GM23248 (cell line): Measurements from ENCODE around the gene SHB. TPM values are rescaled to one million over a fixed set of nuclear protein-coding genes. Genes with fewer than 3 reads are reported as not detected.

Source experiments
- DNase-seq: peaks from one replicate; pipeline ENCODE4 v3.0.0-alpha.2; 2015
- H2AFZ ChIP-seq: fragments of 200-600 bp; sonication (generic); 2 replicates; pipeline ENCODE4 v1.6.1; 2016; ENCODE audit warnings: antibody characterized with exemption
- H3F3A ChIP-seq: fragments of 200-600 bp; sonication (generic); 2 replicates; pipeline ENCODE4 v1.6.1; 2016; ENCODE audit warnings: mild to moderate bottlenecking, antibody characterized with exemption, mixed run types; ENCODE audit not compliant: insufficient read depth
- H3K27ac ChIP-seq: fragments of 200-600 bp; sonication (generic); 2 replicates; pipeline ENCODE4 v1.5.1; 2016; ENCODE audit warnings: mild to moderate bottlenecking
- H3K27me3 ChIP-seq: fragments of 200-600 bp; sonication (generic); replicated peaks from 2 replicates; pipeline ENCODE4 v1.6.1; 2016; ENCODE audit warnings: mild to moderate bottlenecking; ENCODE audit not compliant: insufficient read depth
- H3K36me3 ChIP-seq: fragments of 200-600 bp; sonication (generic); 2 replicates; pipeline ENCODE4 v1.6.1; 2016; ENCODE audit warnings: low read depth, mild to moderate bottlenecking
- H3K4me1 ChIP-seq: fragments of 200-600 bp; sonication (generic); 2 replicates; pipeline ENCODE4 v1.6.1; 2016; ENCODE audit warnings: mild to moderate bottlenecking; ENCODE audit not compliant: insufficient read depth
- H3K4me2 ChIP-seq: fragments of 200-600 bp; sonication (generic); one replicate; pipeline ENCODE4 v1.6.1; 2016; ENCODE audit warnings: mild to moderate bottlenecking; ENCODE audit not compliant: unreplicated experiment
- H3K4me3 ChIP-seq: fragments of 200-600 bp; sonication (generic); 2 replicates; pipeline ENCODE4 v1.5.1; 2016; ENCODE audit warnings: mild to moderate bottlenecking
- H3K79me2 ChIP-seq: fragments of 200-600 bp; sonication (generic); 2 replicates; pipeline ENCODE4 v1.6.1; 2016; ENCODE audit warnings: mild to moderate bottlenecking; ENCODE audit not compliant: insufficient read depth
- H3K9ac ChIP-seq: fragments of 200-600 bp; sonication (generic); 2 replicates; pipeline ENCODE4 v1.6.1; 2016; ENCODE audit warnings: mild to moderate bottlenecking
- H3K9me2 ChIP-seq: fragments of 200-600 bp; sonication (generic); 2 replicates; pipeline ENCODE4 v1.6.1; 2016; ENCODE audit warnings: mixed run types, mild to moderate bottlenecking, moderate library complexity; ENCODE audit not compliant: insufficient read depth
- H3K9me3 ChIP-seq: fragments of 200-600 bp; sonication (generic); one replicate; pipeline ENCODE4 v1.6.1; 2017; ENCODE audit warnings: low read depth
- H4K20me1 ChIP-seq: fragments of 200-600 bp; sonication (generic); 2 replicates; pipeline ENCODE4 v1.6.0; 2016; ENCODE audit not compliant: insufficient read depth
- EZH2 ChIP-seq: fragments of 200-600 bp; sonication (generic); IDR thresholded peaks from 2 replicates; pipeline ENCODE4 v1.6.1; 2018; ENCODE audit warnings: antibody characterized with exemption, mild to moderate bottlenecking; ENCODE audit not compliant: insufficient read depth, poor library complexity, severe bottlenecking
- EZH2phosphoT487 ChIP-seq: fragments of 200-600 bp; sonication (generic); IDR thresholded peaks from 2 replicates; pipeline ENCODE4 v1.6.1; 2018; ENCODE audit warnings: antibody characterized with exemption, moderate library complexity, mild to moderate bottlenecking, low read depth; ENCODE audit not compliant: insufficient read depth
- WGBS, 2 experiments: methylation state at CpG; one replicate each; pipeline ENCODE4 v1.1.6; 2015 to 2017; ENCODE audit warnings: low lambda C conversion rate in 2 of 2, low coverage in 1 of 2; ENCODE audit errors: missing lambda C conversion rate in 2 of 2; 5-methylcytosine and 5-hydroxymethylcytosine counted together
- in situ Hi-C: fragments of 300-500 bp; cut with MboI; formaldehyde crosslinking; loops from 2 replicates; pipeline ENCODE4 v1.15.0; 2020
- polyA plus RNA-seq: library from polyadenylated mRNA; unstranded; fragments of >200 nt; fragmentation: Nextera tagmentation; extraction: Ambion mirVana; gene quantifications from 2 replicates; pipeline ENCODE4 v1.2.1, GENCODE V29; 2016
- small RNA-seq: library from RNA; depleted of rRNA; stranded (forward); fragments of <200 nt; gene quantifications from one replicate; pipeline ENCODE3, GENCODE V24; 2014; ENCODE audit warnings: low read depth, low replicate concordance
- total RNA-seq: library from RNA; depleted of rRNA; stranded (reverse); fragments of >200 nt; shearing (Covaris generic); gene quantifications from 2 replicates; pipeline ENCODE4 v1.2.3, GENCODE V29; 2014; rRNA removed

SHB gene
- total and polyA plus RNA-seq, 2 experiments from 2014 or later, result 3.9 to 11.1 TPM

DNA sequence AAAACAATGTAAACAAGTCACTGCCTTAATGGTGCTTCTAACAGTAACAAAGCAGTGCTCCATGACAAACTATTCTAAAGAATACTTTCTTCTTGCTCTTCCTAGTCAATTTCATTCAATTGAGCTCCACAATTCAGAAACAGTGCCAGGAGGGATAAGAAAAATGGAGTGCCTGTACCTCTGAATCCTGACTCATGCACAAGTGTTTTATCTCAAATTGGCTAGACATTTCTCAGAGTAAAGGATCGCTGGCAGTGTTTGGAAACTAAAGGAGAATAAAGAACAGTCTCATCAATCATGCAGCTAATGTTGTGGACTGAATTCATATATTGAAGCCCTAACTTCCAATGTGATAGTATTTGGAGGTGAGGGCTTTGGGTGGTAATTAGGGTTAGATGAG is 192.7 kb downstream of the SHB start:
- WGBS, 2 experiments, result 95 to 96% methylated on average over 1 of the region's 1 CpG
- Histone ChIP-seq H2AFZ (no peak overlapping the region), H3F3A (peaks cover 3% of the 10 kb centered on the region; the same call in 1 of the 2 replicates), H3K4me3 (no peak overlapping the region), H3K4me2 (no peak overlapping the region), H3K36me3 (0 out of 2 replicates have a peak, but pooled peaks cover 6% of the 10 kb centered on the region), H3K27me3 (no peaks in the 10 kb centered on the region), H3K79me2 (no peaks in the 10 kb centered on the region), H3K9me2 (no peaks in the 10 kb centered on the region), H3K9ac (no peak overlapping the region), H4K20me1 (no peaks in the 10 kb centered on the region), H3K27ac (no peak overlapping the region), H3K4me1 (no peaks in the 10 kb centered on the region), H3K9me3 (no peaks in the 10 kb centered on the region)
- no peak for DNase-seq
- in situ Hi-C loops, result no loop called here
- no peak for TF ChIP-seq EZH2phosphoT487
- no peak for TF ChIP-seq EZH2

DNA sequence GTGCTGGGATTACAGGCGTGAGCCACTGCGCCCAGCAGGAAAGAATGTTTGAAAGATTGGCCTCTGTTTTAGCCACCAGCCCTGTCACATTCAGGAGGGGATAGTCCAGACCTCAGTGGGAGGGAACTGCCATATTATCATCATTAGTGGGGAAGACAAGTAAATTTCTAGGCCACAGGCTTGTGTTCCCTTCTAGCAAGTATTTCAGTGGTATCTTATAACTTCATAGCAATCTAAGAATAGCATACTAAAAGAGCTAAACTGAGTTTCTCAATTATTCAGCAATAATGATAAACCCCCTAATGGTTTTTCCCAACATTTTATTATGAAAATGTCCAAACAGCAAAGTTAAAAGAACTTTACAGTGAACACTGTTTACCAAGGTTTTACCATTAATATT is 195.1 kb downstream of the SHB start:
- Histone ChIP-seq H3F3A (no peaks in the 10 kb centered on the region; the same call in 1 of the 2 replicates), H3K27ac (no peak overlapping the region), H3K9me2 (no peaks in the 10 kb centered on the region), H4K20me1 (no peaks in the 10 kb centered on the region), H3K4me3 (no peak overlapping the region), H3K27me3 (no peaks in the 10 kb centered on the region), H2AFZ (no peak overlapping the region), H3K36me3 (no peaks in the 10 kb centered on the region), H3K4me1 (no peaks in the 10 kb centered on the region), H3K9ac (no peak overlapping the region), H3K9me3 (no peaks in the 10 kb centered on the region), H3K79me2 (no peaks in the 10 kb centered on the region), H3K4me2 (no peak overlapping the region)
- in situ Hi-C loops, result no loop called here
- TF ChIP-seq EZH2 (no peak), EZH2phosphoT487 (no peak)
- WGBS, 2 experiments, result 85 to 94% methylated on average over 2 of the region's 2 CpGs
- DNase-seq, result no peak

DNA sequence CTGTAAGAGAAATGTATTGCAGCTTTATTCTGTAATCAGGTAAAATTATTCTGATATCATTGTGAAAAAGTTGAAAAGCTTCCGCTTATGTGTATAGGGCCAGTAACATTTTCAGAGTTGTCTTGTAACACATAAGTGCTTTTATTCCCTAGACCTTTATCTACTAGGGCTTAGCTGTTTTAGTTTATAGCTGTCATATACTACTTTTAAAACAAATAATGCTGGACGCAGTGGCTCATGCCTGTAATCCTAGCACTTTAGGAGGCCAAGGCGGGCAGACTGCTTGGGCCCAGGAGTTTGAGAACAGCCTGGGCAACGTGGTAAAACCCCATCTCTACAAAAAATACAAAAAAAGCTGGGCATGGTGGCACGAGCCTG is 198.2 kb downstream of the SHB start:
- H3K9me3 ChIP-seq, result no peaks in the 10 kb centered on the region
- WGBS, 2 experiments, result 82 to 87% methylated on average over 5 of the region's 5 CpGs
- in situ Hi-C loops, result no loop called here

DNA sequence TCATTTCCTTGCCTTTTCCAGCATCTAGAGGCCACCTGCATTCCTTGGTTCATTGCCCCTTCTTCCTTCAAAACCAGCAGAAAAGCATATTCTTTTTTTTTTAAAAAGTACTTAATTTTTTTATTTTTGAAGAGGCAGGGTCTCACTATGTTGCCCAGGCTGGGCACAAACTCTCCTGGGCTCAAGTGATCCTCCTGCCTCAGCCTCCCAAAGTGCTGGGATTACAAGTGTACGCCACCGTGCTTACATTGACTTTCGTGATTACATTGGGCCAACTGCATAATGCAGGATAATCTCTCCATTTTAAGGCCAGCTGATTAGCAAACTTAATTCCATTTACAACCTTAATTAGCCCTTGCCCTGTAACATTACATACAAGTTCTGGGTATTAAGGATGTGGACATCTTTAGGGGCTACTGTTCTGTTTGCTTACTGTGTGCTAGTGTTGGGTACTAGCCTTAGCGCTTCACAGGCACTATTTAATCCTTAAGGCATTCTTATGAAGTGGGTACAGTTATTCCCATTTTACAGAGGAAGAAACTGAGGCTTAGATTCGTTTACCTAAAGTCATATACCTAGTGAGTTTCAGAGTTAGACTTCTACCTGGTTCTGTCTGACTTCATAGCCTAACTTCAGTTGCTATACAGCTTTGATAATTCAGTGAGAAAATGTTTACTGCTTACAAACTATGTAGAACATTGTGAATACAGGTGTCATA is 198.8 kb downstream of the SHB start:
- in situ Hi-C loops, result no loop called here
- no peaks in the 10 kb centered on the region for H3K4me1 ChIP-seq

More for the DNA sequence above, 198.2 kb downstream of the SHB start:
- Histone ChIP-seq H3K27ac (no peak overlapping the region), H3F3A (peaks cover 9% of the 10 kb centered on the region; the same call in 1 of the 2 replicates), H3K36me3 (peaks cover 14% of the 10 kb centered on the region), H3K4me2 (no peak overlapping the region), H3K9ac (no peak overlapping the region), H3K79me2 (no peaks in the 10 kb centered on the region), H3K27me3 (no peaks in the 10 kb centered on the region), H2AFZ (no peak overlapping the region), H3K9me2 (no peaks in the 10 kb centered on the region), H4K20me1 (no peaks in the 10 kb centered on the region), H3K4me1 (no peaks in the 10 kb centered on the region), H3K4me3 (no peak overlapping the region)
- no peak for TF ChIP-seq EZH2phosphoT487
- TF ChIP-seq EZH2, result no peak
- no peak for DNase-seq

More for the DNA sequence above, 198.8 kb downstream of the SHB start:
- H3K4me2 ChIP-seq, result no peak overlapping the region
- peaks cover 15% of the 10 kb centered on the region for H3K36me3 ChIP-seq
- H3F3A ChIP-seq, result peaks cover 14% of the 10 kb centered on the region
- H3K79me2 ChIP-seq, result no peaks in the 10 kb centered on the region
- TF ChIP-seq EZH2, result no peak
- no peak for TF ChIP-seq EZH2phosphoT487
- H4K20me1 ChIP-seq, result no peaks in the 10 kb centered on the region
- no peak overlapping the region for H2AFZ ChIP-seq
- DNase-seq, result no peak
- H3K27me3 ChIP-seq, result no peaks in the 10 kb centered on the region
- no peaks in the 10 kb centered on the region for H3K9me3 ChIP-seq
- no peaks in the 10 kb centered on the region for H3K9me2 ChIP-seq
- H3K27ac ChIP-seq, result no peak overlapping the region
- WGBS, 2 experiments, result 97 to 99% methylated on average over 5 of the region's 5 CpGs
- no peak overlapping the region for H3K4me3 ChIP-seq
- no peak overlapping the region for H3K9ac ChIP-seq

Small RNA genes lying within 50 kb of the gene (small RNA-seq; reads per million reads assigned to genes)
- gene RNU7-124P, result not detected

Other genes starting within 250 kb of the SHB start
- gene SLC25A51, start 165.1 kb downstream of the SHB start, total RNA-seq, result 56.6 and 58.2 TPM in 2 replicates
- 16.0 and 17.7 TPM in 2 replicates for gene SLC25A51, start 165.1 kb downstream of the SHB start, polyA plus RNA-seq